Measurements from ENCODE around the gene MRNIP. TPM values are rescaled to one million over a fixed set of nuclear protein-coding genes. Genes with fewer than 3 reads are reported as not detected.

The MRNIP gene
- 11.1 and 11.4 TPM in 2 replicates for total RNA-seq

GRCh38 chr5:179858586-179859427 is at the start of gene MRNIP:
MRNIP (minus strand) TSS chr5:179858817; CDS start chr5:179858796, 21 bp downstream.

GRCh38 chr5:179907556-179908324 is 49.1 kb upstream of the MRNIP start, which contains the start of gene TBC1D9B:
TBC1D9B (minus strand) TSS chr5:179907897; CDS start chr5:179907821, 76 bp downstream.

GRCh38 chr5:179820483-179821297 is 37.9 kb downstream of the MRNIP start, which contains the start of gene SQSTM1:
SQSTM1 (plus strand) TSS chr5:179820905; CDS start chr5:179820937, 32 bp downstream.

GRCh38 chr5:179806250-179807048 is 52.2 kb downstream of the MRNIP start, which contains the start of gene MGAT4B:
MGAT4B (minus strand) TSS chr5:179806866; CDS start chr5:179806583, 283 bp downstream.

GRCh38 chr5:179793468-179794139 is 65.0 kb downstream of the MRNIP start, which contains the start of gene LTC4S:
LTC4S (plus strand) TSS chr5:179793986; CDS start chr5:179794081, 95 bp downstream.

Small RNA genes lying within 50 kb of the gene (small RNA-seq; reads per million reads assigned to genes)
- not detected for gene MIR1229
- gene RF00019 = not detected

Other genes with a start within 250 kb of the MRNIP start
- gene HNRNPH1, start 235.1 kb downstream of the MRNIP start, total RNA-seq = 288 and 483 TPM in 2 replicates
- gene CBY3, start 177.8 kb downstream of the MRNIP start, total RNA-seq = not detected in 2 replicates
- 600 and 709 TPM in 2 replicates for gene CANX, start 159.8 kb downstream of the MRNIP start, total RNA-seq
- gene MAML1, start 126.0 kb downstream of the MRNIP start, total RNA-seq = 7.0 and 14.7 TPM in 2 replicates
- gene LTC4S, start 64.8 kb downstream of the MRNIP start, total RNA-seq = not detected in 2 replicates
- gene MGAT4B, start 52.0 kb downstream of the MRNIP start, total RNA-seq = 124 and 144 TPM in 2 replicates
- gene SQSTM1, start 37.9 kb downstream of the MRNIP start, total RNA-seq = 538 and 581 TPM in 2 replicates
- 72.8 and 82.9 TPM in 2 replicates for gene TBC1D9B, start 49.1 kb upstream of the MRNIP start, total RNA-seq
- gene RNF130, start 212.9 kb upstream of the MRNIP start, total RNA-seq = 15.2 and 18.4 TPM in 2 replicates

Data from subcutaneous preadipocyte (primary cell).